COLO668 (cell line): ENCODE results near the gene TRAK1.

Experiments
- DNase-seq: peaks from one replicate; lab custom pipeline; 2025; ENCODE audit not compliant: unreplicated experiment; lab: John Stamatoyannopoulos, UW

TRAK1 gene

DNA sequence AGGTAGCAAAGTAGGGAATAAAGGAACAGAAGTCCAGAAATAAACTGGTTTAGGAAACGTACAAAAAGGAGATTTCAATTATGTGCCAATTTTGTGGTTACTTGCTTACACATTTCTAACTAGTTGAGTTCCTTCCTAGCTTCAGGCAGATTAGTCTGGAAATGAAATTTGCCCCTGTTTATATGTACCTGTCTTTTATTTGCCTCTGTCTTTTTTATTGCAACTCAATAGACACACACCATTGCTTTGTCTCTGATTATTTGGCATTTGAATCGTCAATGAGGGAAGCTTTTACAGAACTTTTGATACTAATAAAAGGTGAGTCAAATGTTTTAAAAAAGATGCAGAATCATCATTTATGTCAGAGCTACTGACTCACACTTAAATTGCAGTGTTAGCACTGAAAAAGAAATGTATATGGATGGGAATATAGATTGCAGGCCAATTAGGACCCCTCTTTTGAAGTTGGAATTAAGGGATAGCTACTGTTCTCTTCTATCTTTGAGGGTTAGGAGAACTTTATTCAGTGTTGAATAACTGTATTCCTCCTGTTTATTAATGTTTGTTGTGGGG is 60.5 kb downstream of the TRAK1 start:
- no peak for DNase-seq

DNA sequence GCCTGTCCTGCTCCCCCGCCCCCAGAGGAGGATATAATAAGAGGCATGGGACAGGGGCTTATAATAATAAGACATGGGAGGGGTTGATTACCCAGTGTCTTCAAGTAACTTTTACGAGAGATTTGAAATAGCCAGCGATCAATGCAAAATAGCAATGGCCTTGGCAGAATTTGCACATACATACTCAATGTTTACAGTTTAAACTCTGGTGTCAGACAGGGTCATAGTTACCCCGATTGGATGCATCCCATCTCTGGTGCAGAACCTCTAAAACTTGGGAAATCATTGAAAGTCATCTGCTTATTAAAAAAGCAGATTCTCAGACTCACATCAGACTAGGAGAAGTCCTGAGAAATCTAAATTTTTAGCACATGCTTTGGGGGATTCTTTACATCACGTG is 61.0 kb downstream of the TRAK1 start:
- DNase-seq = no peak

DNA sequence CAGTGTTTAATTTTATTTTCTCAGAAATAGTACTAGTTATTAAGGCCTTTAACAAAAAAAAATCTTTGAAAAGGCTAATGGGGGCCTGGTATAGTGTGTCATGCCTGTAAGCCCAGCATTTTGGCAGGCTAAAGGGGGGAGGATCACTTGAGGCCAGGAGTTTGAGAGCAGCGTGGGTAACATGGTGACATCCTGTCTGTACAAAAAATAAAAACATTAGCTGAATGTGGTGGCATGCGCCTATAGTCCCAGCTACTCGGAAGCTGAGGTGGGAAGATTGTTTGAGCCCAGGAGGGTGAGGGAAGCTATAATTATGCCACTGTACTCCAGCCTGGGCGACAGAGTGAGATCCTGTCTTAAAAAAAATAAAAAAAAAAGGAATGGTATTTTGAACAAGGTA is 61.9 kb downstream of the TRAK1 start:
- no peak for DNase-seq

DNA sequence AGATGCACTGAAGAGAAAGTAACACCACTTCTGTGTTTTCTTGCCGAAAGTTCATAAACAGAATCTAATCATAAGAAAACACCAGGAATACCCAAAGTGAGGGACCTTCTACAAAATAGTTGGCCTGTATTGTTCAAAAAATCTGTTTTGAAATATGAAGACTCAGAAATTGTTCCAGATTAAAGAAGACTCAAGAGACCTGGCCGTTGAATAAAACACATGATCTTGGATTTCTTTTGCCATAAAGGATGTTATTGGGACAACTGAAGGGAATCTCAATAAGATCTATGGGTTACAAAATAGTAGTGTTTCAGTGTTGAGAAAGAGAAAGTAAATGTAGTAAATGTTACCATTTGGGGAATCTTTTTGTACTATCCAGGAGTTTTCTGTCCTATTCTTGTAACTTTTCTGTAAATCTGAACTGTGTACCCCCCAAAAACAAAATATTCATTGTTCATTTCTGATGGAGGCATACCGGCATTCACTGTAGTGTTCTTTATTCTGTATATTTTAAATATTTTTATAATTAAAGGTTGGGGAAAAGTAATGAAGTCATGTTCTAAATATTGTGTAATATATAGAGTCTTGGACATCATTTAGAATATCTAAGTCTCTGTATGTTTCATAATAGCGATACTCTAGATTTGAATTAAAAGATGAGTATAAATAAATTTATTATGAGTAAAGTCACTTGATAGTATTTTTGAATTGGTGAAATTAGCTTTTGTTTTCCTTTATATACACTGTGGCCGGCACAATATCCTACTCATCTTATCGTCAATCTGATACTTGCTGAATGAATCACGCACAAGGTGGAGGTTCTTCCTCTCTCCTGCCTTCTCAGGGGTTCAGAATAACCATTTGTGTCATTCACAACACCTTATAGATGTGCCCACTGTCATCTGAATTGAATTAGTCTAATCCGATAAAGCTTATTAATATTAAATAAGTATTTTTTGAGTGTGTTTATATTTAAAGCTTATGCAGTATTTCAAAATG is 66.7 kb downstream of the TRAK1 start:
- no peak for DNase-seq

DNA sequence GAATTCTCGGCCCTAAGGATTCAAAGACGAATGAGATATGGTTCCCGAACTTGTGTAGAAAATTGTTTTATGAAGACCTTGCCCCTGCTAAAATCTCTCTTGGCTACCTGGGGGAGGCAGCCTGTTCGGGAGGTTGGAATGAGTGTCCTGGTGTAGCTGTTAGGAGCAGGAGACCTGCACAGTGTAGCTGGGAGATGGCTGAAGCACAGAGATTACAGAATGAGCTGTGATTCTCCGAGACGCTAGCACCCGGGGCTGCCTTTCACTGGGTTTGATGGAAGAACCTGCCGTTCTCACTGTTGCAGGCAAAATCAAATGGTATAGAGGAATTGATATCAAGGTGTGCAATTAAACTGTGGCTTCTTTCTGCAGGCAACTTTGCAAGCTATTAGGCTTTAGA is 68.0 kb downstream of the TRAK1 start:
- DNase-seq = no peak

DNA sequence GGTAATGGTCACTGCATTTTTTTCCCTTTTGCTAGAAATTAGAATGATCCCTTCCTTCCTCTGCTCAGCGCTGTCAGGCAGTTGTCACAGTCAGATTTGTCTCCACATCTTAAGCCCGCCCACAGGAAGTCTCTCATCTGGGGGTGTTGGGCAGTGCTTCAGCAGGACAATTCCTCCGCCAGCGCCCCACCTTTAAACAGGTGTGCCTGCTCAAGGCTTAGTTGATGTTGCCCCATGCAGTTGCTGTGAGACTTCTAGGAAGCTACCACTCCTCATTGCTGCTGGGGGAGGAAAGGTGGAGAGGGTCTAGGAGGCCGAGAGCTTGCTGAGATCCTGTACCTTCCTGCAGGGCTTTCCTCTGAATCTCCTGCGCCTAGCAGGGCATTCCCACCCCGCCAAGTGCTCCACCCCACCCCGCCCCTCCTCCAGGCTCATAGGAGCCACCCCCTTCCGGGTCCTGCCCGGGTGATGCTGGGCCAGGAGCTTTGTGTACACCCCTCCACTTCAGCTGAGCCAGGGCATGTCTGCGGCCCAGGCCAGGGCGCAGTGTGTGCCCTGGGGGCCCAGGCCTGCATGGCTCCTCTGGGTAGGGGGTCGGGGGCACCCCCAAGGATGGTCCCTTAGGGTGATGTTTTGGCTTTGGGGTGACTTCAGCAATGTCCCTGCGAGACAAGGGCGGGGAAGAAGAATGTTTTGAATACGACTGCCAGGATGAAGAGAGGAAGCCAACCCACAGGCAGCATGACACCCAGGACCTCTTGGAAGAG is 68.7 kb downstream of the TRAK1 start:
- DNase-seq = no peak

DNA sequence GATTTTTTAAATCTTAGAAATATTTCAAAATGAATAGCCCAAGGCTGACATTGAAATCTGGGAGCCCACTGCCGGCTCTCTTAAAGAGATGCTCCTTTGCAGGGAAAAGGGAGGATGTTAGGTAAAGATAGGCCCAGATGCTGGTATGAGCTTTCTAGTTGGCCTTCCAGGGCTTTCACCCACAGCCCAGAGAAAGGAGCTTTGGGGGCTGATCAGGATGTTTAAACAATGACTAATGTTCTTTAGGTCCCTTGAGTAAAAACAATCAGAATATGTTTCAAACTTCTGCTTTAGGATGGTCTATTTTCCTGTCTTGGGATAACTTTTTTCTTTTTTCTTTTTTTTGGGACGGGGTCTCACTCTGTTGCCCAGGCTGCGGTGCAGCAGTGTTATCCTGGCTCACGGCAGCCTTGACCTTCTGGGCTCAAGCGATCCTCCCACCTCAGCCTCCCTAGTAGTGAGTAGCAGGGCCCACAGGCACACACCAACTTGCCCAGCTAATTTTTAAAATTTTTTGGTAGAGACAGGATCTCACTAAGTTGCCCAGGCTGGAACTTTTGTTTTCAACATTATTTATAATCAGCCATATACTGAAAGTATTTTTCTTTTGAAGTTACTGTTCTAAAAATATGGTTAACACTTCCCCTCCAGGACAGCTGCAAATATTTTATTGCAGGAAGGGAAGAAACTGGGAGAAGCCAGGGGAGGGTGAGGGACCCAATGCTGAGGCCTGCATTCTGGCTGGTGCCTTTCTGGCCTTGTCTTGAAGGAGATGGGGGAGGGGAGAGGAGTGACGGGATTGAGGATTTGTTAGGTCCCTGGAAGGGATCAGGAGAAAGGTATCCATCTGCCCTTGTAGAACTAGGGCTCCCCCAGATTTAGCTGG is 70.1 kb downstream of the TRAK1 start:
- DNase-seq = no peak

DNA sequence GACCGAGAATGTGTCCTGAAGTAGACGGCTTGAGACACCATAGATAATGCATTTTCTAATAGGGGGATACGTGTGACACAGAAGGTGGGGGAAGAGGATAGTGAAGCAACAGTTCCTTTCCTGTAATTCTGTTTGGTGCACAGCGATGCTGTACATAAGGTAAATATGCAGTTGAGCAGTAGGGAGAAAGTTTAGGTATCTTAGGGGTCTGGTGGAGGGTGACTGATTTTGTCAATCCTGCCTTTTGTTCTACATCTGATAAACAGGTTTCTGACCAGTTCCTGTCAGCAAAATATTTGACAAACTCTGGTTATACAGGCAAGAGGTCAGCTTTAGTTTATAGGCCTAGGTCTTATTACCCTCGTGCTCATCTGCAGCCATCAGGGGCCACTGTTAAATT is 71.3 kb downstream of the TRAK1 start:
- no peak for DNase-seq

DNA sequence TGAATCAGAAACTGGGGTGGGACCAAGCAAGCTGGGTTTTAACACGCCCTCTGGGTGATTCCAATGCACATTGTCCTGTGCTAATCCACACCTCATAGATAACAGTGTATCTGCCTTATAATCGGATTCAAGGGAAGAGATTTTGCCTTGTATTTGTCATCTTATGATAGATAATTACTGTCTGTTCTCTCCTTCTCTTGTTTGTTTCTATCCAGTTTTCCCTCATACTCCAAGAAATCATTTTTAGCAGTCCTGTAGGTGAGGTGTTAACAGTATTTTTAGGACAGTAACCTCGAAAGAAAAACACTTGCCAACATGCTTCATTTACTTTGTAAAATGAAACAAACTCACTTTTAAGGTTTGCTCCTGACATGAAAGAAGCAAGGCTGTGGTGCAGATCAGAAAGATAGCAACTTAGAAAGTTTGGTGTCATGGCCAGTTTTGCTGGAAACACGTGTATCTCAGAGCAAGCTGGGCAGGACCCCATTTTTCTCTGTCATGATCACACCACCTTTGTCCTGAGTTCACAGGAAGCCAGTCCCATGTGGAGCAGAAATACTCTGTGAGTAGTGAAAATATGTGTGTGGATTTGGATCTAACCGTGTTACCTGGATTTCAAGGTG is 72.6 kb downstream of the TRAK1 start:
- DNase-seq = no peak

DNA sequence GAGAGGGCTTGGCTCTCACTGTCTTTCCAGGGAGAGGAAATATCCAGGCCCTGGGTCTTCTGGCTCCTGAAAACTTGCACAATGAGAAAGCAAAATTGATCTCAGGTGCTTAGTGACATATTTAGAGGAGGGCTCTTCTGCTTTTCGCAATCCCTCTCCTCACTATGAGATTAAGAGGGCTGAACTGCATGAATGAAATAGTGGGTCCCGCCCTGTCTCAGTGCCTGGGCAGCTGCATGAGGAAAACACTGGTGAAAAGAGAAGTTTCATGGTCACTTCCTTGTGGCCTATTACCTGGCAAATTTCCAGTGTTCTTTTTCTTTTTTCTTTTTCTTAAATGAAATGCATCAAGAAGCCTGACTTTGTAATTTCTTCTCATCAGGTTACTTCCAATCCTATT is 73.5 kb downstream of the TRAK1 start:
- DNase-seq = no peak

DNA sequence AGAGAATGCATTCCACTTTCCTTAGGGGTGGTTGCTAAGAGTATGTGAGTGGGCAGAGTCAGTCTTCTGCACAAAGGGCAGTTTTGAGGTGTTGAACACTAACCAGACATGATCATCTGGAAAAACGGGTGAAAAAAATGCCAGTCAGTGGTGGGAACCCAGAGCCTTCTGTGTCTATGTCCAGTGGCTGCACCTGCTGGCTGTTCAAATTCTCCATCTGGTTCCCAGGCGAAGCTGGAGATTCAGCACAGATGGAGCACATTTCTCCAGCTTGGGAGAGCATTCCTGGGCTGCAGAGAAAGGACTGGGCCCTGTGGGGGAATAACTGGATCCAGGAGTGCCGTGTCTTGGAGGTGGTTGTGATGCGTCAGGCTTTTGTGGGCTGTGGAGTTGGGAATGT is 74.1 kb downstream of the TRAK1 start:
- DNase-seq = no peak

DNA sequence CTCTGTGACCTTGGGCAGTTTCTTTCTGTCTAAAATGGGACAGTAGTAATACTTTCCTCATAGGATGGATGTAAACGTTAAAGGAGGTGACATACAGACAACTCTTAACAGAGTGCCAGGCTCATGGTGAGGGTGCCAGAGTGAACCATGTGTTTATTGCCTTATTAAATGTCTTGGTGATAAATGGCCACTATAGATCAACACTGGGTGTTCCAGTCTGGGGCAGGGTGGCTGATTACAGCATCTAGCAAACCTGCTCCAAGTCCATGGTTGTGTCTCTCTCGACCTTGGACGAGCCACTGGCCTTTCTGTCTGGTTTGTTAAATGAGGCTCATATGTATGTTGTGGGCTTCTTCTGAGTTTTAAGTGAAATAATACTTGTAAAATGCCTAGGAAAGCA is 75.1 kb downstream of the TRAK1 start:
- no peak for DNase-seq

DNA sequence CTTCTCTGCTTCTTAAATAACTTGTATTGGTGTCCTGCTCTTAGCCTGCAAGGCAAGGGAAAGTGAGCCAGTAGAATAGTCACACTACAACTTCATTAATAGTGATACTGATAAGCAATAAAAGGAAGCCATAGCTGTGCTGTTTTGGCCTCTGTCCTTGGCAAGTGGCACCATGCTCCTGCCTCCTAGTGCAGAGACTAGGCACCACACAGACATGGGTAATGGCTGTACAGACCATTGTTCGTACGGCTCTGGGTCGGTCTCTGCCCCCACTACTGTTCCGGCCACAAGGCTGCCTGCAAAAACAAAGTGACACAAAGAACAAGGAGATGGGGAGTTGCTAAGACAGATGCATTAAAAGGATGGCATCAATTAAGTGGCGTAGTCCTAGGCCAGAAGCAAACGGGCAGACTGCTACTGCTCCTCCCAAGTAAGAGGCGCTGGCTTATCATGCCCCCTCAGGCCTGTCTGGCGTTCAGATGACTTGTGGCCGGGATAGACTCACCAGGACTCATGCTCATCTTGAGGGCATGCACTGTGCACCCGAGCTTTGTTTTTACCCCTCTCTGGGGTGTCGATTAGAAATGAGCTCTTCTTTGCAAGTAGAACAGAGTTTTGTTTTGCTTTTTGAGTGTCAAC is 75.6 kb downstream of the TRAK1 start:
- DNase-seq = no peak

DNA sequence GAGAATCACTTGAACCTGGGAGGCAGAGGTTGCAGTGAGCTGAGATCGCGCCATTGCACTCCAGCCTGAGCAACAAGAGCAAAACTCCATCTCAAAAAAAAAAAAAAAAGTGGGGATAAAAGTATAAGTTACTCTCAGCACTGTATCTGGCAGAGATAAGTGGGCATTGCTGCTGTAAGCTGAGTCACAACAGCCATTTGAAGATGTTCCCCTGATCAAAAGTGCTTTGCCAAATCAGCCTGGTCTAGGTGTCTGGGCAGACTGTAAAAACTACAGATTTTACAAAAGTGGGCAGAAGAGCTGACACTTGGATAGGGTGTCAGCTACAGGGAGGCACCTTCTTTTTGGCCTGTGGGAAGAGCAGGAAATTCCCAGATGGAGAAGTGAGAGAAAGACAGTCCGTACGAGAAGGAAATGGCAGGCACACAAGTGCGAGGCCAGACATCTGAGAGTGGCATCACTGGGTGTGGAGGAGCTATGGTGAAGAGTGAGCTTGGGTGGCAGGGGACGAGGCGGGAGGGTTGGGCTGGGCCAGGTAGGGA is 78.5 kb downstream of the TRAK1 start:
- no peak for DNase-seq

DNA sequence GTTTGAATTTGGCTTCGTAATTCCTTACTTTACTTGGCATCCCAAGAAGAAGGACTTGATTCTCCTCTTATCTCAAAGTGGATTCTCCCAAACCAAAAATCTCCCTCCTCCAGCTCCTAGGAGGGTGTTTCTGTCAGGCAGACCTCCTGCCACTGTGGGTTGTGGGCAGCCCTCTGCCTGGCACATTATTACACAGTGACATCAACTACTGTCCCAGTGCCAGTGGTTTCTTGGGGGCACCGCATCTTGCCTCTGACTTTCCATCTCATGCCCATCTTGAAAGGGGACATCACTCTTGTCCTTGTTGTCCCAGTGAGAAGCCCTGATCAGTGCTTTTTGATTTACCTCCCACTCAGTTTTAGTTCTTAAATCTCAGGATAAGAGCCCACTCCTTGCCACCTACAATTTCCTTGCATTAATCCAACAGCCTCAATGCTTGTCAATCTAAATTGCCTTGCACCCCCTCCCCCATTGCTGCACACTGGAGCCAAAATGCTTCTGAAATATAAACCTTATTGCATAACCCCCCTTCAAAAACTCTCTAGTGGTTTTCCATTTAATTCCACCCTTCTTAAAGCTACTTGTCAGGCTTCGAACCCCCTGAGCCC is 81.0 kb downstream of the TRAK1 start:
- no peak for DNase-seq

DNA sequence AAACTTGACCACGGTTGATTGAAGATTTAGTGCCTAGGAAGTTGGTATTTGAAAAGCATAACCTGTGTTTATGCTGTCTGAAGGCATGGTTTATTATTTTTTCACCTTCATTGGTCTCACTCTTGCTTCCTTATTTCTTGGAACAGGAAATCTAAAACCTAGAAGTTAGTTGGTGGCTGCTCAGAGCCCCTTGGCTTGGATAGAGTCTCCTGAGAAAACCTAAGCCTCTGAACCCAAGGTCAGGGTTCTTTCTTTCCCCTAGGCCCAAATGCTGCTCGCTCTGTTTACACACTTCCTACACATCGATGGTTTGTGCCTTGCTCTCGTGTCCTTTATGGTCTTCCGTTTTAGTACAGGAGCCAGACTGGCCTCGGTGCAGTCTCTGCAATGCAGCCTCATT is 82.2 kb downstream of the TRAK1 start:
- no peak for DNase-seq

DNA sequence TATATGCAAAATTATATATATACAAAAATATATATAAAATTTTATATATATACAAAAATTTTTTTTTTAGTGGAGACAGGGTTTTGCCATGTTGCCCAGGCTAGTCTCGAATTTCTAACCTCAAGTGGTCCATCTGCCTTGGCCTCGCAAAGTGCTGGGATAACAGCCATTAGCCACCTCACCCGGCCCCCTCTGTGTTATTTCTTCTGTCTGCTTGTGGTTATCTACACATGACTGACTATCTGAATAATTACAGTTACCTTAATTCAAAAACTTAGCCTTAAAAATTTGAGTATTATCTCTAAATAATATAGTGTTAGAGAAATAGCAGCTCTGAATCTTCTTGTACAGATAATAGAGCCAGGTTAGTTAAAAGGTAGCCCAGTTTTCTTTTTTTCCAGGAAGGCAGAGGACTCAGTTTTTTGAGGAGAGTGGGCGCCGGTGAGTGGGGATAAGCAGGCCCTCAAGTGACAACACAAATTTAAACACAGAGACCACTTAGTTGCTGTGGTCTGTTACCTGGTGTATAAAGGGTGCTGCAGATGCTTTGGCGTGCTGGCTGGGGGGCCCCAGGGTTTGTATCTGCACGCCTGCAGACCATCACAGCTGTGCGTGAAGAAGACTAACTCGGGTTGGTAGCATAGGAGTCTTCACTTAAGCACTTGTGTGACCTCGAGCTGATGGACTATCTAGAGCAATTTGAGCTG is 83.7 kb downstream of the TRAK1 start:
- DNase-seq = no peak

DNA sequence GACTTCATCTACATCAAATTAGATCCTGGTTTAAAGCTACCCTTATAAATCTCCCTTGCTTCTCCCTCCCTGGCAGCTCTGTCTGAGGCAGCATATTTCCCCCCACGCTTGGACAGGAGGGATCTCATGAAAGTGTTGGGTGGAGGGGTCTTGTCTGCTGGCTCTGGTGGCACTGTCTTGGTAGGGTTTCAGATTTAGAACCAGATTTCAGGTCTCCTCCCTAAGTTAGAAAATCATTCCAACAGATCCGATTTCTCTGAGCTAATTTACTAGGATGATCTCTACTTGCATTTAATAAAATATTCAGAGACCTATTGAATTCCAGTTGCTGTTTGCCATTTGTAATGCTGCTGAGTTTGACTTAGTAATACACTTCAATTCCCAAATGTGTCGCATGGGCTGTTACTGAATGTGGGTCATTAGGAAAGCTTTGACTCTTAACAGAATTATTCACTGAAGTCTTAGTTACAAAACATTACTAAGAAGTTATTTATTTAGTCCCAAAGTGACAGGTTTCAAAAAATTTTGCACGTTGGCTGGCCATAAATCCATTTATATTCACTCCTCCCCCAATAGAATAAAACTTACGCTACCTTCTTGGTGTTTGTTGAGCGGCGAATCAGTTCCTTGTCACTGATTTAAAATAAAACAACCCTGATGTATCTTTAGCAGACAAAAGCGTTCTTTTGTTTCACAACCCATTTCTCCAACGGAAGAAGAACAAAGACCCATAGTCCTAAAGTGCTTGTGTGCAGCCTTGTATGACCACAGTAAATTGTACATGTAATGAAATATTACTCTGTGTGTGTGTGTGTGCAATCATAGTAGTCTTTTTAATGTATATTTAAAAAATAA is 84.5 kb downstream of the TRAK1 start:
- no peak for DNase-seq
